Measurements from ENCODE around the gene TBCEL.

Gene TBCEL

GRCh38 chr11:121063728-121064127, 39.8 kb downstream of the TBCEL start:
- H3K27ac ChIP-seq (ENCODE audit: low read depth, low read length, severe bottlenecking) = no peak overlapping the region
- peaks cover 55% of the 10 kb centered on the region for H3K36me3 ChIP-seq (ENCODE audit: control insufficient read depth, insufficient read depth, low read length)
- H3K9me3 ChIP-seq (ENCODE audit: control insufficient read depth, low read length) = no peaks in the 10 kb centered on the region
- no CpG with 5 or more reads among the region's 2 CpGs for WGBS, 2 experiments (ENCODE audit: insufficient coverage in 2 of 2)
- no peak overlapping the region for H3K4me3 ChIP-seq (ENCODE audit: extremely low read depth, insufficient read depth, low read length, poor library complexity, severe bottlenecking)
- H3K4me1 ChIP-seq (ENCODE audit: control insufficient read depth, insufficient read depth, low read length, poor library complexity, severe bottlenecking) = no peaks in the 10 kb centered on the region

GRCh38 chr11:121066623-121067022, 42.7 kb downstream of the TBCEL start:
- Histone ChIP-seq H3K4me1 (ENCODE audit: control insufficient read depth, insufficient read depth, low read length, poor library complexity, severe bottlenecking) (peaks cover 5% of the 10 kb centered on the region), H3K9me3 (ENCODE audit: control insufficient read depth, low read length) (no peaks in the 10 kb centered on the region), H3K36me3 (ENCODE audit: control insufficient read depth, insufficient read depth, low read length) (peaks cover 53% of the 10 kb centered on the region), H3K27ac (ENCODE audit: low read depth, low read length, severe bottlenecking) (no peak overlapping the region), H3K4me3 (ENCODE audit: extremely low read depth, insufficient read depth, low read length, poor library complexity, severe bottlenecking) (no peak overlapping the region)
- WGBS, 2 experiments (ENCODE audit: insufficient coverage in 2 of 2) = 86 to 100% methylated on average over 1 of the region's 3 CpGs

GRCh38 chr11:121067026-121067425, 43.1 kb downstream of the TBCEL start:
- Histone ChIP-seq H3K27ac (ENCODE audit: low read depth, low read length, severe bottlenecking) (no peak overlapping the region), H3K36me3 (ENCODE audit: control insufficient read depth, insufficient read depth, low read length) (peaks cover 51% of the 10 kb centered on the region), H3K4me1 (ENCODE audit: control insufficient read depth, insufficient read depth, low read length, poor library complexity, severe bottlenecking) (peaks cover 6% of the 10 kb centered on the region), H3K9me3 (ENCODE audit: control insufficient read depth, low read length) (no peaks in the 10 kb centered on the region), H3K4me3 (ENCODE audit: extremely low read depth, insufficient read depth, low read length, poor library complexity, severe bottlenecking) (no peak overlapping the region)
- 100% methylated on average over 1 of the region's 3 CpGs; no CpG with 5 or more reads in 1 of the 2 experiments for WGBS, 2 experiments (ENCODE audit: insufficient coverage in 2 of 2)

GRCh38 chr11:121067453-121067852, 43.6 kb downstream of the TBCEL start:
- WGBS, 2 experiments (ENCODE audit: insufficient coverage in 2 of 2) = 100% methylated on average over 1 of the region's 2 CpGs; no CpG with 5 or more reads in 1 of the 2 experiments

GRCh38 chr11:121067962-121068647, 44.2 kb downstream of the TBCEL start:
- WGBS, 2 experiments (ENCODE audit: insufficient coverage in 2 of 2) = 88 to 91% methylated on average over 6 of the region's 6 CpGs
- no peaks in the 10 kb centered on the region for H3K9me3 ChIP-seq (ENCODE audit: control insufficient read depth, low read length)

More at GRCh38 chr11:121067453-121067852, 43.6 kb downstream of the TBCEL start:
- Histone ChIP-seq H3K4me1 (ENCODE audit: control insufficient read depth, insufficient read depth, low read length, poor library complexity, severe bottlenecking) (peaks cover 6% of the 10 kb centered on the region), H3K9me3 (ENCODE audit: control insufficient read depth, low read length) (no peaks in the 10 kb centered on the region), H3K4me3 (ENCODE audit: extremely low read depth, insufficient read depth, low read length, poor library complexity, severe bottlenecking) (no peak overlapping the region), H3K27ac (ENCODE audit: low read depth, low read length, severe bottlenecking) (no peak overlapping the region), H3K36me3 (ENCODE audit: control insufficient read depth, insufficient read depth, low read length) (peaks cover 47% of the 10 kb centered on the region)

GRCh38 chr11:121068787-121069186, 44.9 kb downstream of the TBCEL start:
- H3K27ac ChIP-seq (ENCODE audit: low read depth, low read length, severe bottlenecking) = no peak overlapping the region
- no peaks in the 10 kb centered on the region for H3K9me3 ChIP-seq (ENCODE audit: control insufficient read depth, low read length)
- WGBS, 2 experiments (ENCODE audit: insufficient coverage in 2 of 2) = 93 to 100% methylated on average over 4 to 5 of the region's 6 CpGs
- no peak overlapping the region for H3K4me3 ChIP-seq (ENCODE audit: extremely low read depth, insufficient read depth, low read length, poor library complexity, severe bottlenecking)
- peaks cover 6% of the 10 kb centered on the region for H3K4me1 ChIP-seq (ENCODE audit: control insufficient read depth, insufficient read depth, low read length, poor library complexity, severe bottlenecking)
- H3K36me3 ChIP-seq (ENCODE audit: control insufficient read depth, insufficient read depth, low read length) = peaks cover 35% of the 10 kb centered on the region

More at GRCh38 chr11:121067962-121068647, 44.2 kb downstream of the TBCEL start:
- H3K4me1 ChIP-seq (ENCODE audit: control insufficient read depth, insufficient read depth, low read length, poor library complexity, severe bottlenecking) = peaks cover 6% of the 10 kb centered on the region
- H3K36me3 ChIP-seq (ENCODE audit: control insufficient read depth, insufficient read depth, low read length) = peaks cover 40% of the 10 kb centered on the region
- no peak overlapping the region for H3K4me3 ChIP-seq (ENCODE audit: extremely low read depth, insufficient read depth, low read length, poor library complexity, severe bottlenecking)
- H3K27ac ChIP-seq (ENCODE audit: low read depth, low read length, severe bottlenecking) = no peak overlapping the region

- Histone ChIP-seq H3K36me3 (ENCODE audit: control insufficient read depth, insufficient read depth, low read length) (peaks cover 30% of the 10 kb centered on the region), H3K4me1 (ENCODE audit: control insufficient read depth, insufficient read depth, low read length, poor library complexity, severe bottlenecking) (peaks cover 6% of the 10 kb centered on the region), H3K27ac (ENCODE audit: low read depth, low read length, severe bottlenecking) (peak overlapping the region; percentile 89), H3K4me3 (ENCODE audit: extremely low read depth, insufficient read depth, low read length, poor library complexity, severe bottlenecking) (no peak overlapping the region), H3K9me3 (ENCODE audit: control insufficient read depth, low read length) (no peaks in the 10 kb centered on the region)
- 62 to 70% methylated on average over 2 of the region's 2 CpGs for WGBS, 2 experiments (ENCODE audit: insufficient coverage in 2 of 2)
Measured at GRCh38 chr11:121070951-121071845, 47.3 kb downstream of the TBCEL start.

GRCh38 chr11:121071846-121072450, 48.0 kb downstream of the TBCEL start:
- Histone ChIP-seq H3K9me3 (ENCODE audit: control insufficient read depth, low read length) (no peaks in the 10 kb centered on the region), H3K36me3 (ENCODE audit: control insufficient read depth, insufficient read depth, low read length) (peaks cover 28% of the 10 kb centered on the region), H3K27ac (ENCODE audit: low read depth, low read length, severe bottlenecking) (peak overlapping the region; percentile 89), H3K4me1 (ENCODE audit: control insufficient read depth, insufficient read depth, low read length, poor library complexity, severe bottlenecking) (peaks cover 6% of the 10 kb centered on the region), H3K4me3 (ENCODE audit: extremely low read depth, insufficient read depth, low read length, poor library complexity, severe bottlenecking) (no peak overlapping the region)
- WGBS, 2 experiments (ENCODE audit: insufficient coverage in 2 of 2) = 26 to 32% methylated on average over 3 to 4 of the region's 5 CpGs

GRCh38 chr11:121081321-121081720, 57.4 kb downstream of the TBCEL start:
- Histone ChIP-seq H3K27ac (ENCODE audit: low read depth, low read length, severe bottlenecking) (no peak overlapping the region), H3K4me3 (ENCODE audit: extremely low read depth, insufficient read depth, low read length, poor library complexity, severe bottlenecking) (no peak overlapping the region), H3K9me3 (ENCODE audit: control insufficient read depth, low read length) (no peaks in the 10 kb centered on the region), H3K4me1 (ENCODE audit: control insufficient read depth, insufficient read depth, low read length, poor library complexity, severe bottlenecking) (peaks cover 2% of the 10 kb centered on the region), H3K36me3 (ENCODE audit: control insufficient read depth, insufficient read depth, low read length) (peaks cover 13% of the 10 kb centered on the region)
- no CpG with 5 or more reads among the region's 3 CpGs for WGBS, 2 experiments (ENCODE audit: insufficient coverage in 2 of 2)

GRCh38 chr11:121082219-121082618, 58.3 kb downstream of the TBCEL start:
- Histone ChIP-seq H3K36me3 (ENCODE audit: control insufficient read depth, insufficient read depth, low read length) (peaks cover 22% of the 10 kb centered on the region), H3K27ac (ENCODE audit: low read depth, low read length, severe bottlenecking) (no peak overlapping the region), H3K4me3 (ENCODE audit: extremely low read depth, insufficient read depth, low read length, poor library complexity, severe bottlenecking) (no peak overlapping the region), H3K9me3 (ENCODE audit: control insufficient read depth, low read length) (no peaks in the 10 kb centered on the region), H3K4me1 (ENCODE audit: control insufficient read depth, insufficient read depth, low read length, poor library complexity, severe bottlenecking) (peaks cover 7% of the 10 kb centered on the region)
- 100% methylated on average over 1 of the region's 1 CpG; no CpG with 5 or more reads in 1 of the 2 experiments for whole genome bisulfite sequencing, 2 experiments (ENCODE audit: insufficient coverage in 2 of 2)
